NB4 (cell line): Measurements from ENCODE around the gene SIRT7.

ENCODE experiments used
- DNase-seq: peaks from one replicate; pipeline ENCODE4 v3.0.0; 2010; ENCODE audit warnings: low read depth
- H3K4me3 ChIP-seq: one replicate; pipeline ENCODE4 v1.5.1; 2011; ENCODE audit warnings: mild to moderate bottlenecking, low read depth, low read length, moderate library complexity
- MYC ChIP-seq: IDR thresholded peaks from 2 replicates; pipeline ENCODE4 v1.6.1; 2011; ENCODE audit warnings: low read depth, low read length
- POLR2A ChIP-seq: IDR thresholded peaks from 2 replicates; pipeline ENCODE4 v1.6.1; 2011; ENCODE audit warnings: mild to moderate bottlenecking; ENCODE audit not compliant: insufficient read length; ENCODE audit errors: extremely low read depth
- TF ChIP-seq, protein P1 (sequence below): IDR thresholded peaks from 2 replicates; pipeline ENCODE4 v1.6.1; 2011; ENCODE audit warnings: low read depth, low read length
- TF ChIP-seq, protein P2 (sequence below): IDR thresholded peaks from one replicate; pipeline ENCODE4 v1.5.1; 2012; ENCODE audit warnings: low read depth, low read length

SIRT7 gene

DNA sequence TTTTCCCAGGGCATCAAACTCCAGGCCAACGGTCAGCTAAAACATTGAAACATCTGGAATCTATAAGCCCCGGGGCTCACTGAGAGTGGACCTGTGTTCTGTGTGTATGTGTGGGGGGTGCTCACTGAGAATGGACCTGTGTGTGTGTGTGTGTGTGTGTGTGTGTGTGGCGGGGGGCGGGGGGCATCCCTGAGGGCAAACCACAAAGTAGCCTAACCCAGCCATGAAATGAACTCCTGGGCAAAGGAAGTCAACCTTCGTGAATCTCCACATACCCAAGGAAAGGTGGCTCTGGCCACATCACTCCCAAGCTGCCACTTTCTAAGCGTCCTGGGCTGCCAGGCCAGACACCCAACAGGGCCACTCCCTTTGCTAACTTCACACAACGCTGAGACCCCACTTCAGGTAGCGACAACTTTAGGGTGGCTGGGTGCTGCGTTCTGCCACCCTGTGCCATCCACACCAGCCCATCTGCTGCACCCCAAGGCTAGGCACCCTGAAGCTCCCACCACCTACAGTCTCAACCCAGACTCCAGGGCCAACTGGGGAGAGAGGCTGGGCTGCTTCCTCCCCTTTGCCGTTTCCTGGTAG, 8.0 kb upstream of the SIRT7 start:
- H3K4me3 ChIP-seq, result peak overlapping the region; percentile 80
- DNase-seq, result no peak
- TF ChIP-seq, protein P1, sequence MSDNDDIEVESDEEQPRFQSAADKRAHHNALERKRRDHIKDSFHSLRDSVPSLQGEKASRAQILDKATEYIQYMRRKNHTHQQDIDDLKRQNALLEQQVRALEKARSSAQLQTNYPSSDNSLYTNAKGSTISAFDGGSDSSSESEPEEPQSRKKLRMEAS, result no peak
- TF ChIP-seq, protein P2, sequence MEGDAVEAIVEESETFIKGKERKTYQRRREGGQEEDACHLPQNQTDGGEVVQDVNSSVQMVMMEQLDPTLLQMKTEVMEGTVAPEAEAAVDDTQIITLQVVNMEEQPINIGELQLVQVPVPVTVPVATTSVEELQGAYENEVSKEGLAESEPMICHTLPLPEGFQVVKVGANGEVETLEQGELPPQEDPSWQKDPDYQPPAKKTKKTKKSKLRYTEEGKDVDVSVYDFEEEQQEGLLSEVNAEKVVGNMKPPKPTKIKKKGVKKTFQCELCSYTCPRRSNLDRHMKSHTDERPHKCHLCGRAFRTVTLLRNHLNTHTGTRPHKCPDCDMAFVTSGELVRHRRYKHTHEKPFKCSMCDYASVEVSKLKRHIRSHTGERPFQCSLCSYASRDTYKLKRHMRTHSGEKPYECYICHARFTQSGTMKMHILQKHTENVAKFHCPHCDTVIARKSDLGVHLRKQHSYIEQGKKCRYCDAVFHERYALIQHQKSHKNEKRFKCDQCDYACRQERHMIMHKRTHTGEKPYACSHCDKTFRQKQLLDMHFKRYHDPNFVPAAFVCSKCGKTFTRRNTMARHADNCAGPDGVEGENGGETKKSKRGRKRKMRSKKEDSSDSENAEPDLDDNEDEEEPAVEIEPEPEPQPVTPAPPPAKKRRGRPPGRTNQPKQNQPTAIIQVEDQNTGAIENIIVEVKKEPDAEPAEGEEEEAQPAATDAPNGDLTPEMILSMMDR, result no peak
- TF ChIP-seq POLR2A (no peak), MYC (no peak)

DNA sequence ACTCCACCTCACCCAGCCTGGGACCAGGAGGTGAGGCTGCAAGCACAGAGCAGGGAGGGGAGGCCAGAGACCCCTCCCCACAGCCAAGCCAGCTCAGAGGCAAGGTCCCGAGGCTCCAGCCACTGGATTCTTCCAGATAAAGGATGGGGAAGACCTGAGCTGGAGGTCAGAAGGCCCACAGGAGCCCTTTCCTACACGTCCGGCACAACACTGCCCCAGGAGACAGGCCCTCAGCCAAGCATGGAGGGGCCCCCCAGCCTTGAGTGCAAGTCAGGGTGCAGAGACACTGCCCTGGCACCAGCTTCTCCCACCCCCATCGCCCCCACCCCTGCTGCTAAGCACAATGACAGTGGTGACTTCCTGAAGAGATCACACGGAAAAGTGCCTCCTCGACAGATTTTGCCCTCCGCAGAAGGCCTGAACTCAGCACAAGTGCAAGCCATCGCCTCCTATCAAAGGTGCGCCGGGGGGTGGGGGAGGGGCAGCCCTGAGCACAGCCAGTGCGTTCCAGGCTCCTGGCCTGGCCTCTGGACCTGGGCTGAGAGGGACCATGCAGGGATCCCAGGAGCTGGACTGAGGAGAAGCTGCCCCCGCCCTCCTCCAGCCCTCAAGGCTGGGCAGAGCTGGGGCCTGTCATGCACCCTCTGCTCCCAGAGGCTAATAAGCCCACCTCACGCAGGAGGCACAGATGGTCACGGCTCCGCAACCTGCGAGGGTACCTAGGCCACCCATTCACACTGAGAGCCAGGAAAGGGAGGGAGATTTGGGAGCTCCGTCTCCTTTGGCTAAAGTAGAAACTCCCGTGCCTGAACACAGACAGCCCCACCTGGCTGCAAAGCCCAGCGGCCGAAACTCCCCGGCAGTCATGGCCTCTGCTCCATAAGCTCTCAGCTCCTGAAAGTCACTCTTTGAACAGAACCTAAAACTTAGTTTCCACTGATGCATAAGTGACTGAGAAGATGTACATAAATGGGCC, 6.9 kb upstream of the SIRT7 start:
- peak; percentile 56 for DNase-seq
- H3K4me3 ChIP-seq, result peak overlapping the region; percentile 72
- no peak for TF ChIP-seq POLR2A

DNA sequence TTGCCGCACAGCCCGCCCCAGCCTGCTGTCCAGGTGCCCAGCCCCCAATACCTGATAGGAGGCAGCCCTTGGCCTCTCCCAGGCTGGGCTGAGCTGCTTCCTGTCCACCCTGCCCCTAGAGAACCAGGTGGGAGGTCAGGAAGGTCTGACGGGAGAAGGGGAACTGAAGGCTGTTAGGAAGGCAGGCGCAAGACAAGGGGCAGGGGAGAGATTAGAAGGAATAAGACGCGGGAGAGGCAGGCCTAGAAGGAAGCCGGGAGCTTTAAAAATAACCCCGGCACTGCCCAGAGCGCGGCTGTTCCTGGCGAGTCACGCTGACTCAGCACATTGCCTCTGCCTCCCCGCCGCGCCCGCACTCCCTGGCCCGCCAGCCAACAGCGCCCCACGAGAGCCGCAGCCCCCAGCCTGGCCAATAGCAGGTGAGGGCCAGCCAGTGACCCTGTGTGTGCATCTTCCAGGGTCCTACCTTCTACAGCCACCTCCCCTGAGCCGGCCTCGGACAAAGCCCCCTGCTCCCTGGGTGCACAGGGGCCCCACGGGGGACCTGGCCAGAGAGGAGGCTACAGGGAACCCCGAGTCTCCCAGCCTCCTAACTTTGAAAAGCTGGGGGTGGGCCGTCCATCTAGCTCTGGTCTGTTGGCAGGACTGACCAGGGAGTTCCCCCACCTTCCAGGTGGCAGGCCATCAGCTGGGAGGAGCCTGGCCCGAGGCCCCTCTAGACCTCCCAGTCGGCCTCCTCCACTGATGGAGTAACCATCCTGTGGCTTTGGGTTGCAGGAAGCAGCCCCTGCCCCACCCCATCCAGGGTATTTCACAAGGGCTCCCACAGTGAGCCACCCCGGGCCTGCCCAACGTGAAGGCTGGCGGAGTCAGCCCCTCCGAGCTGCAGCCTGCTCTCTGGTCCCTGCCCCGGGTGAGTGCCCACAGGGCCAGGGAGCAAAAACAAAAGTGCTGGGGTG, 5.6 kb upstream of the SIRT7 start:
- peak overlapping the region; percentile 72 for H3K4me3 ChIP-seq
- TF ChIP-seq, protein P1, result peak; percentile 40; the same call in 1 of the 2 replicates
- TF ChIP-seq MYC, result peak; percentile 27; the same call in 1 of the 2 replicates
- TF ChIP-seq, protein P2, result no peak
- peak; percentile 96 for DNase-seq

DNA sequence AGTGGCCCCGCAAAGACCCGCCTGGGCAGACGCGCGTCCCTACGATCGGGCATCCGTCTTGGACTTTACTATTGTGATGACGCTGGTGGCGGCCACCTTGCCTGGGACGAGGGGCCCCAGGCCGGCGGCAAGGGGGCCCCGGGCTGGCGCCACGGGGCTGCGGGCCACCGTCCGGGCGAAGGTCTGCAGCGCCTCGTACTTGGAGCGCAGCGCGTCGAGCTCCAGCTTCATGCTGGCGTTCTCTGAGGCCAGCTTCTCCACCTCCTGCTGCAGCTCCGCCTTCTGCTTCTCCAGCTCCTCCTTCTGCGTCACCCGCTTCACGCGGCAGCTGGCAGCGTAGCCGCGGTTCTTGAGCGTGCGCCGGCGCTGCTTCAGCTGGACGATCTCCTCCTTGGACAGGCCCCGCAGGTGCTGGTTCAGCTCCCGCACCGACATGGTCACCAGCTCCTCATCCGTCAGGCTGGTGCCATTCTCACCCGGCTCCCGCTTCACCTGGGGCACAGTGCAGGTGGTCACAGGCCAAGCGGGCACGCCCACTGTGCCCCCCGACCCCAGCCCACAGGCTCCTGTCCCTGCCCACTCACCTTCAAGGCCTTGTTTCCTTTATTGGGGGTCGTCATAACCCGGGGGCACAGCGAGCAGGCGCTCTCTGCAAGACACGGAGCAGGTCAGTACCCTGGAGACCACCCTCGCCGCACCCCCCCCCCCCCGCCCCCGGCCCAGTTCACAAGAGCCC, 4.8 kb upstream of the SIRT7 start:
- TF ChIP-seq, protein P2, result no peak
- TF ChIP-seq POLR2A (no peak), MYC (no peak)
- TF ChIP-seq, protein P1, result no peak
- H3K4me3 ChIP-seq, result peak overlapping the region; percentile 59
- no peak for DNase-seq

DNA sequence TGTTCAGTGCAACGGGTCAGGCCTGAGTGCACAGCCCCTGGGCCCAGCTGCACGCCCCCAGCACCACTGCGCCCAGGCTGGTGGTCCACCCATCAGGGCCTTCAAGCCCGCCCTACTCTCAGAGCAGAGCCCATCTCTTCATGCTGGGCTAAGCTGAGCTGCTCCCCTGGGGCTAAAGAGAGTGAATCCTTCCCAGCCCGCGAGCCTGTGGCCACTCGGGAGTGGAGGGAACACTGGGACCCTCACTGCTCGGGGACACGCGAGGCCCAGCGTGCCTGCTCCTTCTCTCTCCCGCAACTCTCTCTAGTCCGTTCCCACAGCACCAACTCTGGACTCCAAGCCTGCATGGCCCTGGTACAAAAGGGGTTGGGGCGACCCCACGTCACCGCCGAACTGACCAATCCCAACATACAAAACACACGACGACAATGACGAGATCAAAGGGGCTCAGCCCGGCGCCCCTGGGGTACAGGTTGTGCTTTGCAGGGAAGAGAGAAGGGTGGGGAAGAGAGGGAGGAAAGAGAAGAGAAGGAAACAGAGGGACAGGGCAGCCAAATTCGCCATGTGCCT, 4.1 kb upstream of the SIRT7 start:
- TF ChIP-seq MYC, result no peak
- TF ChIP-seq, protein P2, result no peak
- TF ChIP-seq POLR2A, result no peak
- TF ChIP-seq, protein P1, result no peak
- no peak overlapping the region for H3K4me3 ChIP-seq
- DNase-seq, result no peak
